Stimulated activated naive CD8-positive, alpha-beta T cell treated with anti-CD3 and anti-CD28 coated beads, Interleukin-15, Interleukin-2, amounts not matched to agents 100 U/mL and 50 U/mL, for 24 hours (primary cell): ENCODE results near the gene ZNF416.
A peak's percentile ranks its signal among the peaks of the same experiment; 100 is the strongest.

Experiments used
- ATAC-seq: fragments of 150-1000 bp; cut with Tn5 transposase; one replicate; pipeline ENCODE4 v1.10.0; 2021
- DNase-seq: peaks from one replicate; pipeline ENCODE4 v3.0.0; 2021

ZNF416 gene

DNA sequence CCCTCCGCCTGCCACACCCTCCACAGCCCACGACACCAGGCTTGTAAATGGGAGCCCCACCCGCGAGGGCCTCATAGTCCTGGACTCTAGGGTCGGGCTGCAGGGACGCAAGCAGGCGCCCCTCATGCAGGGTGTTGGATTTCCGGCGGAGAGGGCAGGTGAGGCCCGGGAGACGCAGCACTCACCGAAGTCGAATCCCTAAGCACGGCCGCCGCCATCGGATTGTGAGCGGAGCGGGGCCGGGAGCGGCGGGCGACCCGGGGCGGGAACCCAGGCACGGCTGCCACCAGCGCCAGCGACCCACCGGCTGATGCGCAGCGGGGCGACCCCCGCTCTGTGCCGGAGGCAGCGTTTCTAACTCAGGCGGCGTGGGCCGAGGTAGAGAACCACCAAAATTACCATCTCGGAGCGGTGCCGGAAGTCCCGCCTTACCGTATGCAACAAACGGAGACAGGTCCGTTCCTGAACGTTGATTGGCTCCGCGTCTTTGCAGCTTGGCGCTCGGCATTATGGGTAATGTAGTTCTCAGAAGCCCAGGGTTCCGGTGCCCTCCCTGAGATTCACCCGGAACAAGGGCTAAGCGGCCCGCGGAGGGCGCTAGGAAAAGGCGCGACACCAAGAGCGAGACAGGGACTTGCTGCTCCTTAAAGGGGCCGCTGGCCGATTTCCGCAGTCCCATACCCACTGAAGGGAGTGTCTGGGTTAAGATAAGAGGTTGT is at the start of gene ZNF416:
Gene ZNF416 (minus strand): TSS at position 425 of the 719 bp plus-strand sequence. CDS start 207 bp downstream, at position 218.
- DNase-seq (peak; percentile 92), ATAC-seq (peak; percentile 98)

DNA sequence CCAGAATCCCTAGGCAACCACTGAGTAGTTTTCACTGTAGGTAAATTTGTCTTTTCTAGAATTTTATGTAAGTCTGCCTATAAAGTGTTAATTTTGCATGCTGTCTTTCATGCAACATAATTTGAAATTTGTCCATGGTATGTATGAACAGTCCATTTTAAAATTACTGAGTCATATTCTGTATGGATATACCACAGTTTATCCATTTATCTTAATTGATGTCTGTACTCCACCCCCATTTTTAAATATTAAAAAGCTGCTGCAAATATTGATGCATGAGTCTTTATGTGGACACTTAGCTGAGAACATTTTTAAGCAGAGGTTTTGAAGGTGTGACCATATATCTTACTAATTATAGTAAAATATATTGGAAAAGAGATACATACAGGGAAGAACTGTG is 44.4 kb upstream of the ZNF416 start:
- DNase-seq, result no peak
- no peak for ATAC-seq

DNA sequence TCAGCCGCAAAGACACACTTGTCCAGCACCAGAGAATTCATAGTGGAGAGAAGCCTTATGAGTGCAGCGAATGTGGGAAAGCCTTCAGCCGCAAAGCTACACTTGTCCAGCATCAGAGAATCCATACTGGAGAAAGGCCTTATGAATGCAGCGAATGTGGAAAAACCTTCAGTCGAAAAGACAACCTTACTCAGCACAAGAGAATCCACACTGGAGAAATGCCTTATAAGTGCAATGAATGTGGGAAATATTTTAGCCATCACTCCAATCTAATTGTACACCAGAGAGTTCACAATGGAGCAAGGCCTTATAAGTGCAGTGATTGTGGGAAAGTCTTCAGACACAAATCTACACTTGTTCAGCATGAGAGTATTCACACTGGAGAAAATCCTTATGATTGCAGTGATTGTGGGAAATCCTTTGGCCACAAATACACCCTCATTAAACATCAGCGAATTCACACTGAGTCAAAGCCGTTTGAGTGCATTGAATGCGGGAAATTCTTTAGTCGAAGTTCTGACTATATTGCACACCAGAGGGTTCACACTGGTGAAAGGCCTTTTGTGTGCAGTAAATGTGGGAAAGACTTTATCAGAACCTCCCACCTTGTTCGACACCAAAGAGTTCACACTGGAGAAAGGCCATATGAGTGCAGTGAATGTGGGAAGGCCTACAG is 42.1 kb upstream of the ZNF416 start:
- no peak for ATAC-seq
- DNase-seq, result no peak

DNA sequence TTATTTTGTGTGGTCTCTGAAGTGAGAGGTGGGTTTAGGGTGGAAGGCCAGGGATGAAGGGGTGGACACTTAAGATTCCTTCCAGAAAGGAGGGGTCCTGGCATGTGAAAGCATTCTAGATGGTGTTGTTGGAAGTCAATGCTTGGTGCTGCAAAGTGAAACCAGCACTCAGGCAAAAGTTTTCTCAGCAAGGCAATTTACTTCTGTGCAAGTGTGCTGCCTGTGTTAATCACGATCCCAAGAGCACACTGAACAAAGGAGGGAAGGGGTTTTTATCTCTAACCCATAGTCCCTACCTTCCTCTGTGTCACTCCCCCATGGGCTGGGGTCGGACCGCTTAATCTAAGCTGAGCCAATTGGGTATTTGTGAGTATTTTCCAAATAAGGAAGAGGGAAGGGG is 36.6 kb upstream of the ZNF416 start:
- ATAC-seq, result no peak
- DNase-seq, result no peak

DNA sequence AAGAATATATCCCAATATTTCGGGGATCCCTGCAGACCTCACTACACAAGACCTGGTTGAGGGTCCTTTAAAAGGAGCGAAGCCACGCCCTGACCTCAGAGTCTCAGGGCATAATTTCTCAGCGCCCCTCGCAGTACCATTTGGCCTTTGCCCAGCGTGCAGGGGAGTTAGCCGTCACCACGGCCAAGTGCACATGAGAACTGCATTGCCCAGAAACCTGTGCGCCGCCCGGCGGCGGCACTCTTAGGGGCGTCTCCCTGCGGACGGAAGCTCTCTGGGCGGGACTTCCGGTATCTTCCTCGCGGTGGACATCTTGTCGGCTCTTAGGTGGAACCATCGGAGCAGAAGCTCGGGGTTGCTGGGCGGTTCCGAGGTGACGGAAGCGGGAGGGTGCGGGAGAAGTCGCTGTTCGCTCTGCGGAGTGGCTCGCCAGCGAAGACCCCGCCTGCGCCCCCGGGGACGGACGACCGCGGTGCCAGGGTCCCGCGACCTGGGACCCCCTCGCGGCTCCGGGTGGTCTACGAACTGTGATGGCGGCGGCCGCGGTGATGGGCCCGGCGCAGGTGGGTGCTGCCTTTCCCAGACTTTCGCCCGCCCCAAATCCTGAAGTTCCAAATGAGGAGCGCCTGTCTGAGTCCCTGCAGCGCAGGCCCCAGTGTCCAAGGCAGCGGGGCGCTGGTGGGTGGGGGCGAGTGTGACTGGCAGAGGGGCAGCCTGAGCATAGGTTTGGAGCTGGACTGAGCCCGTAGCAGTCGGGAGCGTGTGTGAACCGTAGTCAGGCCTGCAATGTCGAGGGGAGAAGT is 35.4 kb upstream of the ZNF416 start, which contains the start of gene ZNF134:
Gene ZNF134 (plus strand): TSS at position 302 of the 803 bp plus-strand sequence. CDS start 5,227 bp downstream, outside the sequence.
- ATAC-seq (peak; percentile 98), DNase-seq (peak; percentile 92)

DNA sequence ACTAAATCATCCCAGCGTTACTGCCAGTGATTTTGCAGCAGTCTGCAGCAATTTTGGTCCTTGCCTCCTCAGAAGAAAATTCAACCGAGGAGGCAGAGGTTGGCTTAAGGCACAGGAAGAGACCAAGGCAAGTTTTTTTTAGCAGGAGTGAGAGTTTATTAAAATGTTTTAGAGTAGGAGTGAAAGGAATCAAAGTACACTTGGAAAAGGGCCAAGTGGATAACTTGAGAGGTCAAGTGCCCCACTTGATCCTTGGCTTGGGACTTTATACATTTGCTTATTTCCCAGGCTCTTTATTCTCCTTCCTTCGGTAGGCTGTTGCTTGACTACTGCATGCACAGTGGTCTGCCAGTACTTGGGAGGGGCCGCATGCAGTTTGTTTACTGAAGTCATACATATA is 32.4 kb upstream of the ZNF416 start:
- no peak for DNase-seq
- no peak for ATAC-seq

DNA sequence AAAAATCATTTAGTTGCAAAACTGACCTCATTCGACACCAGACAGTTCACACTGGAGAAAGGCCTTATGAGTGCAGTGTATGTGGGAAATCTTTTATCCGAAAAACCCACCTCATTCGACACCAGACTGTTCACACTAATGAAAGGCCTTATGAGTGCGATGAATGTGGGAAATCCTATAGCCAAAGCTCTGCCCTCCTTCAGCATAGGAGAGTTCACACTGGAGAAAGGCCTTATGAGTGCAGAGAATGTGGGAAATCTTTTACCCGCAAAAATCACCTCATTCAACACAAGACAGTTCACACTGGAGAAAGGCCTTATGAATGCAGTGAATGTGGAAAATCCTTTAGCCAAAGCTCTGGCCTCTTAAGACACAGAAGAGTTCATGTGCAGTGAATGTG is 28.2 kb upstream of the ZNF416 start:
- ATAC-seq (no peak), DNase-seq (no peak)

DNA sequence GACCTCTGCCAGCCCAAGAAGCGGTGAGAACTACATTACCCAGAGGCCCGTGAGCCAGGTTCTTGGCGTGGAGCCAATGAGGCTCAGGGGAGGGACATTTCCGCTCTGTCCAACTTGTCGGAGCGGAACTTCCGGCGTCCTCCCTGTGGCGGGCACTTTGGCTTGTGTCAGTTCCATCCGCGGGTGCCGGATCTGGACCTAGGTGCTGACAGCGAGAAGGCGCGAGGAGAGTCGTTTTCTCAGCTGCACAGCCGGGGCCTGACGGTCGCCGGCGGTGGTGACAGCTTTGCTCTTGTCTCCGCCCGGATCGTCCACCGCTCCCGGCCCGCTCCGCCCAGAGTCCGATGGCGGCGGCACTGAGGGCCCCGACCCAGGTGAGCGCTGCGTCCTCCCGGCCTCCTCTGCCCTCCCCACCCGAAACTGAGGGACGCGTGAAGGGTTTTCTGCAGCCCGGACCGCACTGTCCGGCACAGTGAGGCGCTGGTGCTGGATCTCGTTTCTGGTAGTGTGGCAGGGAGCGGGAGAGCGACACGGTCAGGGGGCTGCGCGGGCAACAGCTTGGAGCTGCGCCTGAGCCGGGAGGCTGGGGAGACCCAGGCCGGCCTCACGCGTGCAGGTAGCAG is 21.2 kb upstream of the ZNF416 start, which contains the start of gene ZNF530:
Gene ZNF530 (plus strand): TSS at position 125 of the 623 bp plus-strand sequence. CDS start 4,461 bp downstream, outside the sequence.
- peak; percentile 99 for ATAC-seq
- DNase-seq, result peak; percentile 90

DNA sequence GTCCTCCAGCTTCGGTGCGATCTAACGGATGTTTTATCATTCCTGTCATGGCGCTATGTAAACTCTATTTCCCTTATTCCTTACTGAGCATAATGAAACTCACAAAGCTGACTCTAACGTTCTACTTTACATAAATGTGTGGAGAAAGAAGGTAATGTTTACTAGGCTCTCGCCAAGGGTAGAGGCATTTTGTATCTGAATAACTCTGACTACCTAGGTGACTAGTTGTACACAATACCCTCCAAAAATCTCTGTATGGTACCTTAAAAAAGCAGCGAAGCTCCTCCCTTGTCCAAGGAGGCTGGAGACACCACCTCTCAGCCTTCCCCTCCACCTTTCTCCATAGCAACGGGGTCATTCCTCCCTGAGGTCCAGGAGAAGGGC is 20.7 kb upstream of the ZNF416 start:
- ATAC-seq (peak; percentile 8), DNase-seq (no peak)

DNA sequence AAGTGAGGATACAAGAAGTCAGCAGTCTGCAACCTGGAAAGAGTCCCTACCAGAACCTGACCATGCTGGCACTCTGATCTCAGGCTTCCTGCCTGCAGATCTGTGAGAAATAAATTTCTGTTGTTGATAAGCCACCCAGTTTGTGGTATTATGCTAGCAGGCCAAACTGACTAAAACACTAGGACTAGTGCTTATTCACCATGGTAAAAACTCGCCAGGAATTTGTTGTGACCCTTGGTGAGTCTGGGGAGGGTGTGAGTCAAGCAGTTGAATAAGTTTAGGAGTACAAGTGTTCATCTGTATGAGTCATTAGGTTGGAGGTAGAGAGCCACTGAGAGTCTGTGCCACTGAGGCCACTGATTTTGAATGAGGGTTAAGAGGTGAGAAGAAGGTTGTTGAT is 8.8 kb upstream of the ZNF416 start:
- no peak for ATAC-seq
- no peak for DNase-seq

DNA sequence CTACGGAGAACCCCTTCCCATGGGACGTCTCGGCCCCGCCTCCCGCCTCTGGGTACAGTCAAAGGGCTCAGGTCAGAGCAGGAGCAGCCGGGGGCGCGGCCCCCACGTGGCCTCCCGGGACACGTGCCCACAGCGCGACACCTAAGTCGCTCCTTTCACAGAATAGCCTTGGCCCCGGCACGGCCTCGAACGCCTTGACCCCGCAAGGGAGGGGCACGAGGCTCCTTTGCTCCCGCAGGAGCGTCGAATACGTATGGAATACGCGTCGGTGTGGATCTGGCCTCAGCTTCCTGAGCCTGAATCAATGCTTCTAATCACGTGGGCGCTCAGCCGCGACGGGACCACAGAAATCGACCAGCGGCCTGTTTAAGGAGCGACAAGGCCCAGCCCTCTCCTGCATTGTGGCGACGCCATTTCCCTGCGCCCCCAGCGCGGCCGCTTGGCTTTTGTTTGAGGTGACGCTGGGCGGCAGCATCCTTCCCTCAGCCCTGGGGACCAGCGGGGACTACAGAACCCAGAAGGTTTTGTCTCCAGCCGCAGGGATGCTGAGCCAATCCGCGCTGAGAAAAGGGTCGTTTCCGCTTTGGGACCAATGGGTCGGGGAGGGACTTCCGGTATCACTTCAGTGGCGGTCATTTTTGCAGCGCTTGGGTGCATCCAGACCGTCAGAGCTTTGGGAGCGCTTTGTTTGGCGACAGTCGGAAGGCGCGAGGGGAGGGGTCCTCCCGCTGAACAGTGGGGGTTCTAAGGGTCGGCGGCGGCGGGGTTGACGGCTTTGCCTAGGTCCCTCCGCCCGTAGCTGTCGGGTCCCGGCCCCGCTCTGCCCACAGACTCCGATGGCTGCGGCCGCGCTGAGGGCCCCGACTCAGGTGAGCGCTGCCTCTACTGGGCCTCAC is 5.1 kb upstream of the ZNF416 start, which contains the start of gene ZIK1:
Gene ZIK1 (plus strand): TSS at position 625 of the 896 bp plus-strand sequence. CDS start 212 bp downstream, at position 837.
- DNase-seq, result peak; percentile 84
- peak; percentile 89 for ATAC-seq

DNA sequence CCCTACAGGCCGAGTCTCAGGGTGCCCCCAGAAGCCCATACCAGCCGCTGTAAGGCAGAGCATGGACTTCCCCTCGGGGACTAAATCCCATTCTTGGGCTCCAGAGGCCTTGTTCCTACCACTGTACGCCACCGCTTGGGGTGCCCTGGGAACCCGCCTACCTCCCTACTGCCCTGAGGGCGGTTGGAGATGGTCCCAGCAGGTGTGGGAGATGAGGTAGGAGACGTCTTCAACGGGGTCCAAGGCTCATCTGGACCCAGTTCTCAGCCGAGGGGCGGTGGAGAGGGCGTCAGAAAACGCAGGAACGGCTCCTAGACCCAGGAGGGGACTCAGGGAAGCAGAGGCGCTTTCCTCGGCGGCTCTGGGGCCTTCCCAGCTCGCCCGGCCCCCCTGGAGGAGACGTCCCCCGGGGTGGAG is 4.4 kb upstream of the ZNF416 start:
- DNase-seq (no peak), ATAC-seq (no peak)

DNA sequence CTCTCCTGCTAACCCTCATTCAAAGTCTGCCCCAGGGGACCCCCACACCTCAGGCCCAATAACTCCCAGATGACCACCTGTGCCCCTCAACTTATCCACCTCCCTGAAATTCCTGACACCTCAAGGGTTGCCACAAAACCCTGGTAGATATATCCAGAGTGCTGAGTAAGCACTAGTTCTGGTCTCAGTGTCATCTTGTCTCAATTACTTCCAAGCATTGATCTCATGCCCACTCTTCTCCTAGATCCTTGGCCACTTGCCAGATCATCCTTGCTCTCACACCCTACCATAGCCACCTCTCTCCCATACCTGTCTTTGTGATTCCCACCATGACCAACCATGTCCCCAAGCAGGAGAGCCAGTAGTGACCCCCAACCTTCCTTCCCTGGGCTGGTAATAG is 2.0 kb downstream of the ZNF416 start:
- ATAC-seq (no peak), DNase-seq (no peak)

DNA sequence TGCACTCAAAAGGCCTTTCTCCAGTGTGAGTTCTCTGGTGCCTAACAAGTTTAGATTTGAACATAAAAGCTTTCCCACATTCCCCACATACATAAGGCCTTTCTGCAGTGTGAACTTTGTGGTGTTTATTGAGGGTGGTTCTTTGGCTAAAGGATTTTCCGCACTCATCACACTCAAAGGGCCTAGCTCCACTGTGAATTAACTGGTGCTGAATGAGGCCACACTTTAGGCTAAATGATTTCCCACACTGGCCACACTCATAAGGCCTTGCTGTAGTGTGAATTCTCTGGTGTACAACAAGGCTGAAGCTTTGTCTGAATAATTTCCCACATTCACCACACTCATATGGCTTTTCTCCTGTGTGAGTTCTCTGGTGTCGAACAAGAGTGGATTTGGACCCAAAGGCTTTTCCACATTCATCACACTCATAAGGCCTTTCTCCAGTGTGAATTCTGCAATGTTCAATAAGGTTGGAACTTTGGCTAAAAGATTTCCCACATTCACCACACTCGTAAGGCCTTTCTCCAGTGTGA is 6.2 kb downstream of the ZNF416 start:
- DNase-seq (no peak), ATAC-seq (no peak)

DNA sequence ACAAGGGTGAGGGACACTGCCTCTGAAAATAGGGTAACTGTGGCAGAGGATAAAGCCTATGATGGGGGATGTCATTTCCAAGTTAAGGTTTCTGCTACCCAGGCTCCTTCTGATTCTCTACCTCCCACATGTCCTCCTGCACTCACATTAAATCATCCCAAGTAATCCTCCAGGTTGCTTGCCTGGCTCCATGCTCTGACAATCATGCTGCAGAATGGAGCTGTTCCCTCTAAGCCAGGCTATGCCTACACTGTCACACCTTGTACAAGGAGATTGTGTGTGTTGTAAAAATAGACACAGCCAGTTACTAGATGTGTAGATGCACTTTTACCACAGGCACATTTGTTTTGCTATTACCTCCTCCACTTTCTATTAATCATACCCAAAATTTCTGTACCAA is 8.0 kb downstream of the ZNF416 start:
- DNase-seq, result no peak
- no peak for ATAC-seq

DNA sequence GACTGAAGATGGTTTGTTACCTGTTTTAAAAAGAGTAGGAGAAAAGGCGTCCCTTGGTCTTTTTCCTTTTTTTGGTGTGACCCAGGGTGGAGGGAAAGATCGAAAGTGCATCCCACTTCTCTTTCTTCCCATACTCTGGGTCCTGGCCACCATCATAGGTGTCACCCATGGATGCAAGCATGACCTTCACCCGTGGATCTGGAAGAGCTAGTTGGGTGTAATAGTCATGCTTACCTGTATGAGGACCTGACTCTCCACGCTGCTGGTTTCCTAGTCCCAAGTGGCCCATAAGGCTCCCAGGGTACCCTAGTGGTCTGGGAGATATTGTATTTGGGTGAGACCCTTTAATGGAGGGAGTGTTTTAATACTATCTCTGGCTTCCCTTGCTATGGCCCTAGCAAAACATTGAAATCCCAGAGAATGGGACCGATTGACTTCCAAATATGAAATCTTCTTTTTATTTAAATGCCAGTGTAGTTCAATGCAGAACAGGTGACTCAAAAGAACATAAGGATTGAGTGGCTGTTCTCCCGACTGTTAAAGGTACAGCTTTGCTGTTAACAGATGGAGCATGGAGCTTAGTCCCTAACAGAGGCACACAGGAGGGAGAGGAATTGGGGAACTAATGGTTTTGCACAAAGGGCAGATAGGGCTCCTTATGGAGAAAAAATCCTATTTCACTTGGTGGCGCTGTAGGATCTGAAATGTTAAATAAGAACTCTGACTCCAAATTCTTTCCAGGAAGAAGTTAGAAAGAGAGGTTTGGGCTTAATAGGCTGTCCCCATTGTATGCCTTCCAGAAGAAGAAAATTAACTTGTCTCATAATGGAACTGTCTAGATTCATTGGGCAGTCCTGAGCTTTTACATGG is 12.1 kb downstream of the ZNF416 start:
- no peak for ATAC-seq
- DNase-seq, result no peak

DNA sequence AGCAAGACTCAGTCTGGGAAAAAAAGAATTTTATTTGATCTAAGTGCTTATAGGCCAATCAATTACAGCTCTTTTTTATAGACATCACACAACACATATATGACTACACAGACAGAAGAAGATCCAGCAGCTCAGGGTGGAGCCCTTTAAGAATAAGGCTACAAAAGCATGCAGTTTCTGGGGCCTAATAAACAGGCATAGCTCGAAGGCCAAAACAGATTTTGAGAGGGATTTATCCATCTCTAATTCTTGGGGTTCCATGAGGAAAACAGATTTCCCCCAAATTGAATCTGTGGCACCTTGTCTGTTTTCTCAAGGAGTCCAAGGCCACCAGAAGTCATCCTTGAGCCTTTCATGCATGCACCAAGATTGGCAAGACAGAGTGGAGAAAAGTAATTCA is 15.2 kb downstream of the ZNF416 start:
- DNase-seq (no peak), ATAC-seq (no peak)

DNA sequence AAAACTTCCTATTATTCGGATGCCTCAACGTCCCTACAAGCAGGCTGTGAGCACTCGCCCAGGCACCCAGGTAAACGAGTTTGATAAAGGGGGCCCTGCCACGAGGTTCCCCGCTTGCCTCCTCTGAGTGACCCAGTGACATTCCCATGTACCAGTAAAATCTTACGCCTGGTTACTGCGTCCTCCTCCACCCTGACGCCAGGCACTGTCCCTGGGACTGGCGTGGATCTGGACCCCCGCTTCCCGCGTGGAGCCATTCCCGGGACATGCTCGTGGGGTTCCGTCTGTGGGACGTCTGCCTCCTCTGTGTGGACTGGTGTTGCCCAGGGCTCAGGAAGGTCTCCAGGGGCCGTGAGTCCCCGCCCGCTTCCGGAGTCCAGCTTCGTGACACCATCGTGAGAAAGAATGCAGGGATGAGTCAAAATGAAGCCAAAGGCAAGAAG is 18.6 kb downstream of the ZNF416 start:
- ATAC-seq, result no peak
- no peak for DNase-seq

DNA sequence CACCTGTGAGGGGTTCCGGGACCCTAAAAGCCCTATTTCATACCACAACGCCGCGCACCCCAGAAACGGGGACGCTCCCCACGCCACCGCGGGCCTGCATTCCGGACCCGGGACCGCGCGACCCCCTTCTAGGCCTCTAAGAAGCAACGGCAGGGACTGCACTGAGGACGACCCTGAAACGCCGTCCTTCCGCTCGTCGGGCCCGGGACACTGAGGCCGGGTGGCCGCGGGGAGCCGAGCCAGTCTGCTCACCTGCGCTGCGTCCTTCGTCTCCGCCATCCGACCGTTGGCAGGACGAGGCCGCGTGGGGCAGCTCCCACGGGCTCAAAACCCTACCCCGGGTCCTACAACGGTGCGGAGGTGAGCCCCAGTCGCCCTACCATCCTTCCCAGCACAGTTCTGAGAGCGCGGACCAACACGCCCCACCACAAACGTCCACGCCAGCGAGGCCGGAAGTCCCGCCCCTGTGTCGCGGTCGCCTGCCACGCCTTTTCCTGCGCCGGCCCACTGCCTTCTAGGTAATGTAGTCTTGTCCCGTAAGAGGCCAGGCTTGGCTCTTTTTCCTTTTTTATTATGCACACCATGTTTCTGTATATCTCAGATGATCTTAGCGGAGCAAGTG is 19.2 kb downstream of the ZNF416 start, which contains the start of gene ZNF550:
Gene ZNF550 (minus strand): TSS at position 460 of the 622 bp plus-strand sequence. CDS start 181 bp downstream, at position 279.
- DNase-seq (peak; percentile 89), ATAC-seq (peak; percentile 99)
